ENCODE data around the gene CLDN10. TPM values are rescaled to one million over a fixed set of nuclear protein-coding genes. Genes with fewer than 3 reads are reported as not detected.
"Not testable (repeated sequence)": the region's sequence is repeated elsewhere in the genome, so short reads cannot be mapped to it uniquely, and the experiment has no call there.

CLDN10 gene
- total RNA-seq, 2 experiments from 2014 or later, result not detected

DNA sequence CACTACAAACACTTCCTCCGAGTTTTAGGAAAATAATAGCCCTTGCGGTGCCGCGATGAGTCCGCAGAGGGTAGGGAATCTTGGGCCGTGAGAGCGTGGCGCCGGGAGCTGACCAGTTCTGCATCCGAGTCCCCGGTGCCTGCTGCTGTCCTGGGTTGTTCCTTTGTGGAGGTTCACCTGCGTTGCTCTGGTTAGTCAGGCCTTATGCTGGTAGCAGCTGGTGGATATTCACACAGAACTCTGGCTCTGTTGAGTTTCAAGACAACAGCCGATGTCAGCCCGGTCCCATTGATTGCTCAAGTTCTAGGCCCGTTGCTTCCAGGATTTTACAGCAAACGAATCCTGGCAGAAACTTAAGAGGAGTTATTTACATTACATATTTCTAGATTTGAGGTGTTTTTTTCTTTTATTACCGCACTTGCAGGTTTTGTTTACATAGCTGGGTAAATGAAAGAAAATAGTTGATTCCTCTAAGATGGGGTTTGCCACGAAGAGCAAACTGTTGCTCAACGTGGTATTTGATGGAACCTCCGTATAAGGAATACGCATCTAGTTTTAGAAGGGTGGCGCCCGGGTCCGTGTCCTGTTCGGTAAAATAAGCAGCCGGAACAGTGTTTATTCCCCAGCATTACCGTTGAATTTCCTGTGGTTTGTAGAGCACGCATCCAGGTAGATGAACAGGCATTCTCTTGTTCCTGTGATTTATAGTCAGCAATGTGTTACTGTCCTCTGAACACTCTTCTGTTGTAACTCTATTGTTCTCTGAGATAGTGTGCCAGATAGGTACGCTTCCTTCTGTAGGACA is 1.3 kb downstream of the CLDN10 start:
- peaks cover 3% of the 10 kb centered on the region for H3K9me3 Mint-ChIP-seq (ENCODE audit: low read depth)
- no peak for DNase-seq
- peaks cover 11% of the 10 kb centered on the region for H3K4me1 Mint-ChIP-seq
- CTCF ChIA-PET, result interaction anchor here (1.1 kb wide), 1 partner anchor 72 kb away, joined by 3 read pairs; no protein-coding TSS in a partner anchor
- peaks cover 73% of the 10 kb centered on the region for H3K27me3 Mint-ChIP-seq
- no peaks in the 10 kb centered on the region for H3K36me3 Mint-ChIP-seq
- no peak overlapping the region for H3K27ac Mint-ChIP-seq
- ATAC-seq, result no peak
- H3K4me3 Mint-ChIP-seq, result no peak overlapping the region

DNA sequence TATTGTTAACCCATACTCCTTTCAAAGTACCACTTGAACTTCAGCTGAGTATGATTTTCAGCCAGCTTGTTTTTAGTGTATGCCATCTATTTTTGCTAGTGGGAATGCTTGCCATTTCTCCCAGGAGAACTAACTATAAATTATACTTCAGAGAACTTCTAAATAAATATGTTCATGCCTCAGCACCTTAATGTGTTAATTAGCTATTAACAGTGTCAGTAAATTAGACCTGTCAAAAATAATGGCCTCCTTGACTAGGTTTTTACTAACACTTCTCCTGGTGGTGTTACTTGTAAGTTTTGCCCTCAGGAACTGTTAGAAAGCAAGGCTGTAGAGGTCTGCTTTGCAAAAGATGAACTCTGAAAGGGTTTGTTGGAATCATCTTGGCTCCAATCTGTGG is 4.5 kb downstream of the CLDN10 start:
- no peak for DNase-seq
- ATAC-seq, result no peak
- Mint-ChIP-seq H3K9me3 (ENCODE audit: low read depth) (peaks cover 3% of the 10 kb centered on the region), H3K27me3 (peaks cover 53% of the 10 kb centered on the region), H3K36me3 (no peaks in the 10 kb centered on the region), H3K4me3 (no peak overlapping the region), H3K4me1 (peaks cover 7% of the 10 kb centered on the region), H3K27ac (no peak overlapping the region)
- CTCF ChIA-PET, result no interaction called here

DNA sequence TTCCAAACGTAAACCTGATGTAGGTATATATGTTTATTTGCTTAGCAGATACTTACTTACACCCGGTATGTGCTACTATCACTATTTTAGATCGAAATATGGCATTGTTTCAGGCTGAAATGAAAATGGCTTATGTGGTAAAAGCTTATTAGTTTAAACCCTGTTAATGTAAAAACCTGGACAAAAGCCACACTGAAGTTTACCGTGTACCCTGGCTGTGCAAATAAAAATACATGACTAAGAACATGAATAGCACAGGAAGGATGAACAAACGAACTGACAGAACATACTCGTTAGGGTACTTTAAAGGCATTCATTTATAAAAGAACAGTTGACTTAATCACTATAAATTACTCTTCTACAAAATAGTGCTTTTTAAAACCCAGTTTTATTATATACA is 6.6 kb downstream of the CLDN10 start:
- DNase-seq, result no peak
- Mint-ChIP-seq H3K27me3 (peaks cover 43% of the 10 kb centered on the region), H3K4me1 (peaks cover under 1% of the 10 kb centered on the region), H3K4me3 (no peak overlapping the region), H3K27ac (no peak overlapping the region), H3K9me3 (ENCODE audit: low read depth) (peaks cover 3% of the 10 kb centered on the region), H3K36me3 (no peaks in the 10 kb centered on the region)
- CTCF ChIA-PET, result no interaction called here
- no peak for ATAC-seq

DNA sequence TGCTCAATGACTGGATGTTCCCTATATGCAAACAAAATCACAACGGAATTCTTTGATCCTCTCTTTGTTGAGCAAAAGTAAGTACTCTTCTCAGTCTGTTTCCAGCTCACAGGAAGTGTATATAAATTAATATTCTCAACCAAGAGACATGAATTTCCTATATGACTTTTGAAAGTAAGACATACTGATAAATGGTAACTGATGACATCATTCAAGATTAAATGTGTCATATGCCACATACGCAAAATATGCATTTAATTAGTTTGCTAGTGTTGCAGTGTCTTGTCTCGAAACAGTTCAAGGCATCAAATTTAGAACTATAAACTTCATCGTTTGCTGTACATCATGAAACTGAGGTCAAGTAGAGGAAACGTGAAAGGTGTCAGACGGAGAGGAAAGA is 7.9 kb downstream of the CLDN10 start:
- DNase-seq, result no peak
- no peaks in the 10 kb centered on the region for H3K4me1 Mint-ChIP-seq
- H3K27ac Mint-ChIP-seq, result no peak overlapping the region
- peaks cover 2% of the 10 kb centered on the region for H3K9me3 Mint-ChIP-seq (ENCODE audit: low read depth)
- H3K36me3 Mint-ChIP-seq, result no peaks in the 10 kb centered on the region
- CTCF ChIA-PET, result no interaction called here
- no peak for ATAC-seq
- peaks cover 32% of the 10 kb centered on the region for H3K27me3 Mint-ChIP-seq
- H3K4me3 Mint-ChIP-seq, result no peak overlapping the region

DNA sequence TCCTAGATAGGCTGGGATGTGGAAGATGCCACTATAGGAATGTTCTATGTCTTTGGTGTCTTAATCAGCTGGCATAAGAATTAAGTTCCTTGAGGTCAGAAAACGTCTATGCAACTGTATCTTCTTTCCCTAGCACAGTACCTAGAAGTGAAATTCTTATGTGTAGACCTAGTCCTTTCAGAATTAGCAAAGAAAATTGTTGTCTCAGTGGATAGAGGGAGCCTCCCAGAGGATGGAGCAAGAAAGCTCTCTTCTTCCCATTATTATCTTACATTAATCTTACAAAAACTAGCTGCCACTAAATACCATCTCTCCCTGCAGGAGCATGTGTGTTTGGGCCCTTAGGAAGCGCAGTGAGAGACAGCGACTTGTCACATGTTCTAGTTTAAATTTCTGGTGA is 11.6 kb downstream of the CLDN10 start:
- Mint-ChIP-seq H3K4me1 (no peaks in the 10 kb centered on the region), H3K4me3 (no peak overlapping the region), H3K27ac (no peak overlapping the region), H3K27me3 (peaks cover 15% of the 10 kb centered on the region), H3K36me3 (no peaks in the 10 kb centered on the region), H3K9me3 (ENCODE audit: low read depth) (no peaks in the 10 kb centered on the region)
- ATAC-seq (no peak), DNase-seq (no peak)
- CTCF ChIA-PET, result interaction anchor here (0.8 to 1.6 kb wide), 3 partner anchors 8 to 270 kb away, joined by 3 to 4 read pairs (median 3); no protein-coding TSS in a partner anchor

DNA sequence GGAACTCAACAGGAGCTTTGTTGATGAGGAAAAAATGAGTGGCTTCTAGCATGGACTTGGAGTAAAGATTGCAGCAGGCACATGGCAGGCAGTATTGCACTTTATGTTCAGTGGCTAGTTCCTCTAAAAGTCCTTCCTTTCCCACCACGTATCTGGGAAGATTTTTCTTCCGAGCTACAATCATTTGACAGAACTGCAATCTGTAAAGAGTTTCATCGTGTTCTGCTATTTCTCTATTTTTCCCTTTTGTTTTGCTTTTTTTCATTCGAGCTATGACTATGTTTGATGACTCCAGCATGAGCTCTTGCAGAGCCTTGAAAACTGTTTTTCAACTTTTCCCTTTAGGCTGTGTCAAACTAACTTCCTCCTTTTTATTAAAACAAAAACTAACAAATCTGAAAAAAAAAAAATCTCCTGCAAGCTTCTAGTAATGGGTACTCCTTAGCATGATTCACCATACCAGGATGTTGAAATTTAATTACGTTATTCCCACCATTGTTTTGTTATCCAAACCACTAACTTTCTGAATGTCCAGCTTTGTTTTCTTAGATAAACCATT is 12.3 kb downstream of the CLDN10 start:
- peaks cover 12% of the 10 kb centered on the region for H3K27me3 Mint-ChIP-seq
- CTCF ChIA-PET, result interaction anchor here (1.1 to 1.6 kb wide), 2 partner anchors 29 to 269 kb away, joined by 3 to 4 read pairs; no protein-coding TSS in a partner anchor
- no peaks in the 10 kb centered on the region for H3K9me3 Mint-ChIP-seq (ENCODE audit: low read depth)
- H3K4me3 Mint-ChIP-seq, result no peak overlapping the region
- no peak for ATAC-seq
- no peak for DNase-seq
- H3K27ac Mint-ChIP-seq, result no peak overlapping the region
- H3K4me1 Mint-ChIP-seq, result no peaks in the 10 kb centered on the region
- H3K36me3 Mint-ChIP-seq, result no peaks in the 10 kb centered on the region

- CTCF ChIA-PET, result interaction anchor here (1.6 kb wide), 1 partner anchor 268 kb away, joined by 4 read pairs; no protein-coding TSS in a partner anchor
- not testable (repeated sequence) for DNase-seq
Observed at GRCh38 chr13:95565758-95566157, 13.2 kb downstream of the CLDN10 start.

DNA sequence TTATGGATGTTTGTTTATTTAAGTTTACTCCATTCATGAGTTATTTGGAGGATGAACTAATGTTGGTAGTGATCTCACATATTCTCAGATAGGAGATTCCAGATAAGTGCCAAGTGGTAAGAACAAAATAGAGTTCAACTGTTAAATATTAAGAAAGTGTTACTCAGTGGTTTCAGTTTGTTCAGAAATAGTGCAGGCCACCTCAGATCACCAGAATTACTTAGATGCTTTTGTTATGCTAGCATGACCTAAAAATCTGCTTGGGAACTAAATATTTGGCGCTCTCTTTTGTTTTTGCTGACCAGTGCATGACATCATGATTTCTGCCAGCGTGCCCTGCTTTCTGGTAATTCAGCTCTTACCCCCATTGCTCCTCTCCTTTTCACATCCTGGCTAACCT is 15.6 kb downstream of the CLDN10 start:
- H3K27me3 Mint-ChIP-seq, result peaks cover 13% of the 10 kb centered on the region
- no peaks in the 10 kb centered on the region for H3K4me1 Mint-ChIP-seq
- DNase-seq, result no peak
- CTCF ChIA-PET, result no interaction called here
- no peaks in the 10 kb centered on the region for H3K9me3 Mint-ChIP-seq (ENCODE audit: low read depth)
- ATAC-seq, result no peak
- no peaks in the 10 kb centered on the region for H3K36me3 Mint-ChIP-seq
- H3K27ac Mint-ChIP-seq, result no peak overlapping the region
- H3K4me3 Mint-ChIP-seq, result no peak overlapping the region

More at GRCh38 chr13:95565758-95566157, 13.2 kb downstream of the CLDN10 start:
- not testable (repeated sequence) for H3K4me3 Mint-ChIP-seq; H3K9me3 Mint-ChIP-seq (ENCODE audit: low read depth); H3K36me3 Mint-ChIP-seq; H3K4me1 Mint-ChIP-seq; H3K27me3 Mint-ChIP-seq; H3K27ac Mint-ChIP-seq; ATAC-seq

DNA sequence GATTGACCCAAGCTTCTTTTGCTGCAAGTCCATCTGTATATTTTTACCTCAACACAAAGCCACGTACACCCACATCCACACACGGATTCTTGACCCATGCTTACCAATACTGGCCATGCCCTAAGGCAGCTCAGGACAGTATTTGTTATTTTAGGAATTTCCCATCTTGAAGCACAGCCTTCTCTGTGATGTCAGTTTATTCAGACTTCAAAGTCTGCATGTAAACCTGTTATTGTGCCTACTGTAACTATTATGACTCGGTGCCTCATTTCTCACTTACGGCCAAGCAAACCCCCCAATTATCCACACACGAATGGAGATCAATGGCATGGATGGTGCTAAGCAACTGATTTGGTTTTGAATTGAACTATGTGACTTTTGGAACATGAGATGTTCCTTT is 17.5 kb downstream of the CLDN10 start:
- H3K9me3 Mint-ChIP-seq (ENCODE audit: low read depth), result no peaks in the 10 kb centered on the region

GRCh38 chr13:95571941-95572340 is 19.4 kb downstream of the CLDN10 start:
- H3K4me3 Mint-ChIP-seq, result no peak overlapping the region
- DNase-seq (no peak), ATAC-seq (no peak)
- CTCF ChIA-PET, result interaction anchor here (1.1 kb wide), 1 partner anchor 8 kb away, joined by 3 read pairs; no protein-coding TSS in a partner anchor
- no peaks in the 10 kb centered on the region for H3K9me3 Mint-ChIP-seq (ENCODE audit: low read depth)
- peaks cover 10% of the 10 kb centered on the region for H3K27me3 Mint-ChIP-seq
- no peaks in the 10 kb centered on the region for H3K4me1 Mint-ChIP-seq
- no peak overlapping the region for H3K27ac Mint-ChIP-seq
- no peaks in the 10 kb centered on the region for H3K36me3 Mint-ChIP-seq

More for the DNA sequence above, 17.5 kb downstream of the CLDN10 start:
- H3K36me3 Mint-ChIP-seq, result no peaks in the 10 kb centered on the region
- peaks cover 10% of the 10 kb centered on the region for H3K27me3 Mint-ChIP-seq
- no peak overlapping the region for H3K27ac Mint-ChIP-seq
- DNase-seq (no peak), ATAC-seq (no peak)
- no peak overlapping the region for H3K4me3 Mint-ChIP-seq
- CTCF ChIA-PET, result no interaction called here
- no peaks in the 10 kb centered on the region for H3K4me1 Mint-ChIP-seq

GRCh38 chr13:95573221-95573620 is 20.7 kb downstream of the CLDN10 start:
- Mint-ChIP-seq H3K27me3 (peaks cover 10% of the 10 kb centered on the region), H3K4me3 (no peak overlapping the region), H3K27ac (no peak overlapping the region), H3K36me3 (no peaks in the 10 kb centered on the region), H3K9me3 (ENCODE audit: low read depth) (no peaks in the 10 kb centered on the region), H3K4me1 (no peaks in the 10 kb centered on the region)
- ATAC-seq, result no peak
- no peak for DNase-seq
- CTCF ChIA-PET, result interaction anchor here (1.1 kb wide), 1 partner anchor 9 kb away, joined by 3 read pairs; no protein-coding TSS in a partner anchor

- ATAC-seq, result no peak
- CTCF ChIA-PET, result no interaction called here
- Mint-ChIP-seq H3K9me3 (ENCODE audit: low read depth) (no peaks in the 10 kb centered on the region), H3K27ac (no peak overlapping the region), H3K27me3 (no peaks in the 10 kb centered on the region), H3K36me3 (no peaks in the 10 kb centered on the region), H3K4me3 (no peak overlapping the region), H3K4me1 (peaks cover 5% of the 10 kb centered on the region)
- no peak for DNase-seq
Observed at GRCh38 chr13:95579303-95579702, 26.8 kb downstream of the CLDN10 start.

- peaks cover 7% of the 10 kb centered on the region for H3K27me3 Mint-ChIP-seq
- H3K4me1 Mint-ChIP-seq, result no peaks in the 10 kb centered on the region
- no peaks in the 10 kb centered on the region for H3K36me3 Mint-ChIP-seq
- H3K4me3 Mint-ChIP-seq, result no peak overlapping the region
- CTCF ChIA-PET, result no interaction called here
- DNase-seq, result no peak
- no peaks in the 10 kb centered on the region for H3K9me3 Mint-ChIP-seq (ENCODE audit: low read depth)
- no peak for ATAC-seq
- no peak overlapping the region for H3K27ac Mint-ChIP-seq
Observed at GRCh38 chr13:95585867-95586266, 33.3 kb downstream of the CLDN10 start.

DNA sequence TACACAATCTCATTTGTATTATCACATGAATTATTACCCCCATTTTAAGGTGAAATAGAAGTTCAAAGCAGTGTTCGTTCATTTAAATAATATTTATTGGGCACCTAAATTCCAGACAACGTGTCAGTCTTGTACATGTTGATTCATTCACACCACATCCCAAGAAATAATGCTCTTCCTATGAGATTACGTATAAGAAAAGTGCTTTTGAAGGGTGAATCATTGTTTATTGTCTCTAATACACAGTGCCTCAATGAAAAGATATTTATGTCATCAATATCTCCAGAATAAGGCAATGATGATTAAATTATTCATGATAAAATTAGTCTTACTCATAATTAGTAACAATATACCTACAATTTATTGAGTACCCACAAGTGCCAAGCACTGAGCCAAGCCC is 35.6 kb downstream of the CLDN10 start:
- ATAC-seq (no peak), DNase-seq (no peak)
- CTCF ChIA-PET, result no interaction called here
- no peaks in the 10 kb centered on the region for H3K9me3 Mint-ChIP-seq (ENCODE audit: low read depth)
- no peaks in the 10 kb centered on the region for H3K4me1 Mint-ChIP-seq
- H3K27me3 Mint-ChIP-seq, result peaks cover 16% of the 10 kb centered on the region
- H3K4me3 Mint-ChIP-seq, result no peak overlapping the region
- H3K27ac Mint-ChIP-seq, result no peak overlapping the region
- H3K36me3 Mint-ChIP-seq, result no peaks in the 10 kb centered on the region
